H1 (cell line): ENCODE data around the gene BRCC3. TPM values are rescaled to one million over a fixed set of nuclear protein-coding genes. Genes with fewer than 3 reads are reported as not detected.

Source experiments
- CHD1 ChIP-seq: IDR thresholded peaks from 2 replicates; pipeline ENCODE4 v1.6.1; 2012; ENCODE audit warnings: low read depth, low read length, improper control_type of control experiment
- EP300 ChIP-seq, 2 experiments: IDR thresholded peaks; 1 replicate in 1 of 2; 2 replicates in 1 of 2; pipeline ENCODE4 v1.6.1; 2011 to 2012; ENCODE audit warnings: low read depth in 2 of 2, low read length in 2 of 2, mild to moderate bottlenecking in 2 of 2, borderline replicate concordance in 1 of 2, inconsistent platforms in 1 of 2, moderate library complexity in 1 of 2
- EZH2 ChIP-seq: fragments of 200-600 bp; sonication (generic); IDR thresholded peaks from 2 replicates; pipeline ENCODE4 v1.7.1; 2012; ENCODE audit warnings: low read depth, mild to moderate bottlenecking, moderate library complexity, low read length, inconsistent platforms; ENCODE audit not compliant: severe bottlenecking
- GABPA ChIP-seq: IDR thresholded peaks from 2 replicates; pipeline ENCODE4 v1.6.1; 2011; ENCODE audit warnings: mild to moderate bottlenecking, low read length, moderate library complexity, borderline replicate concordance; ENCODE audit not compliant: insufficient read depth
- PHF8 ChIP-seq: fragments of 200-600 bp; sonication (generic); conservative IDR thresholded peaks from 2 replicates; pipeline ENCODE4 v1.7.1; 2012; ENCODE audit warnings: low read depth, mild to moderate bottlenecking, inconsistent platforms, low read length, moderate library complexity
- polyA plus RNA-seq, 7 experiments: library from polyadenylated mRNA; depleted of rRNA in 3 of 7; stranded (reverse) in 5 of 7; unstranded in 2 of 7; fragments of >200 nt in 5 of 7; fragments of 200-250 nt in 2 of 7; gene quantifications; 1 replicate in 5 of 7; 2 replicates in 1 of 7; 4 replicates in 1 of 7; pipeline versions ENCODE4 v1.2.1 to v1.2.3, GENCODE V29; 2011 to 2013; ENCODE audit warnings: missing spikeins in 2 of 7, mixed read lengths in 2 of 7
- total RNA-seq: library from RNA; stranded (reverse); fragmentation: NEBNext Ultra II Directional; extraction: Animal tissue kit (Norgen Biotek cat#: 25700); gene quantifications from 2 replicates; pipeline ENCODE4 v1.2.1, GENCODE V29; 2021

The BRCC3 gene
- total and polyA plus RNA-seq, 2 of the 8 experiments (the other 6 are each of a cell fraction or from before 2014, with no cell fraction given), result 13.1 to 23.2 TPM

DNA sequence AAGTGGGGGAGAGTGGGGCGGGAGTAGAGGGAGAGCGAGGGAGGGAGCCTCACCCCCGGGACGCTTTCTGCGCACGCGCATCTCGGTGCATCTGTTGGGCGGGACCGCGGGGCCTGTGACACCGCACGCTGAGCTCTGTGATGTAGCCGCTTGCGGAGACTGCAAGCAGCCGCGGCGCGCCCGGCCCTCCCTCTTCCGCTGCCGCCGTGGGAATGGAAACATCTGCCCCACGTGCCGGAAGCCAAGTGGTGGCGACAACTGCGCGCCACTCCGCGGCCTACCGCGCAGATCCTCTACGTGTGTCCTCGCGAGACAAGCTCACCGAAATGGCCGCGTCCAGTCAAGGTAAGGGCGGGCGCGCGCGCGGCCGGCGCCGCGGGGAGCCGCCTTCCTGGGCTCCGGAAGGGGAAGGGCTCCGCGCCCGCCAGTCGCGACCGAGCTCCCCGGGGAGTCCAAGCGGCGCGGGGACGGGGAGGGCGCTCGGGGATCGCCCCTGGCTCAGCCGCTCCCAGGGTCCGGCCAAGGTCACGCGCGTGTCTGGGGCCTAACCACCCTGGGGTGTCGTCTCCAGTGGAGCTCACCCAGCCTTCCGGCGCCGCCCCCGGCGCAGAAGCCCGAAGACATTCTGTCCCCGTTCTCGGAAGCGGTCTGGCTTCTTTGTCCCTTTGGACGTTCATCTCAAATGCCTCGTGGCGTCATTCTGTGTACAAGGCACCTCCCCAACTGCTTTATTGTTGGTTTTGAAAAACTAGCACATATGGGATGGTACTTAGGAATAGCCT lies 44.4 kb upstream of the BRCC3 start, which contains the start of gene FUNDC2 (continued):
- TF ChIP-seq CHD1 (no peak), GABPA (no peak), PHF8 (peak; percentile 77), EP300 (IDR thresholded peaks at IDR 0.05; ENCODE audit: borderline replicate concordance in 1 of 2, low read depth in 2 of 2, low read length in 2 of 2) (no peak), EZH2 (no peak)
